LoVo (cell line): ENCODE results near the gene POLD3.
A peak's percentile ranks its signal among the peaks of the same experiment; 100 is the strongest.

Source experiments
- DNase-seq: peaks from one replicate; pipeline ENCODE4 v3.0.0-alpha.2; 2016; ENCODE audit warnings: low spot score

POLD3 gene, protein sequence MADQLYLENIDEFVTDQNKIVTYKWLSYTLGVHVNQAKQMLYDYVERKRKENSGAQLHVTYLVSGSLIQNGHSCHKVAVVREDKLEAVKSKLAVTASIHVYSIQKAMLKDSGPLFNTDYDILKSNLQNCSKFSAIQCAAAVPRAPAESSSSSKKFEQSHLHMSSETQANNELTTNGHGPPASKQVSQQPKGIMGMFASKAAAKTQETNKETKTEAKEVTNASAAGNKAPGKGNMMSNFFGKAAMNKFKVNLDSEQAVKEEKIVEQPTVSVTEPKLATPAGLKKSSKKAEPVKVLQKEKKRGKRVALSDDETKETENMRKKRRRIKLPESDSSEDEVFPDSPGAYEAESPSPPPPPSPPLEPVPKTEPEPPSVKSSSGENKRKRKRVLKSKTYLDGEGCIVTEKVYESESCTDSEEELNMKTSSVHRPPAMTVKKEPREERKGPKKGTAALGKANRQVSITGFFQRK

GRCh38 chr11:74592441-74593362 lies at the start of gene POLD3:
Gene POLD3 (plus strand): TSS chr11:74592582. CDS start chr11:74592659, 77 bp downstream.
- DNase-seq, result peak; percentile 87

- DNase-seq, result no peak
Measured at GRCh38 chr11:74543991-74544390, 48.4 kb upstream of the POLD3 start.

DNA sequence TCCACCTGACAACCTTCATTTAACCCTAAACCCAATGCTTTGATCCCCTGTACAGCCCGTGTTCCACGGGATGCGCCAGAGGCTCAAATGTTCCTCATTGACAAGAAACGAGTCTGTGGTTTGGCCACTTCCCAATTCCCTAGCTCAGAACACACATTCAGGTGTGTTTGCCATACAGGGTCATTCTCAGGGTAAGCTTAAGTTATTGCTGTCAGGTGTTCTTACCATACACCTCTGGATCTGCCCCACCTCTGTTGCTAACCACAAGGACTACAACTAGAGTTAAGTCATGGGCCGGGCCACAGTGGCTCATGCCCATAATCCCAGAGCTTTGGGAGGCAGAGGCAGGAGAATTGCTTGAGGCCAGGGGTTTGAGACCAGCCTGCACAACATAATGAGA lies 45.6 kb upstream of the POLD3 start:
- peak; percentile 64 for DNase-seq

- no peak for DNase-seq
Measured at GRCh38 chr11:74550991-74551753, 41.2 kb upstream of the POLD3 start.

GRCh38 chr11:74551754-74552145 lies 40.6 kb upstream of the POLD3 start:
- no peak for DNase-seq

- DNase-seq, result no peak
Measured at GRCh38 chr11:74557526-74557925, 34.9 kb upstream of the POLD3 start.

GRCh38 chr11:74559110-74559933 lies 33.1 kb upstream of the POLD3 start:
- DNase-seq, result no peak

- no peak for DNase-seq
Measured at GRCh38 chr11:74559934-74560309, 32.5 kb upstream of the POLD3 start.

- DNase-seq, result no peak
Measured at GRCh38 chr11:74566146-74566960, 26.0 kb upstream of the POLD3 start.

DNA sequence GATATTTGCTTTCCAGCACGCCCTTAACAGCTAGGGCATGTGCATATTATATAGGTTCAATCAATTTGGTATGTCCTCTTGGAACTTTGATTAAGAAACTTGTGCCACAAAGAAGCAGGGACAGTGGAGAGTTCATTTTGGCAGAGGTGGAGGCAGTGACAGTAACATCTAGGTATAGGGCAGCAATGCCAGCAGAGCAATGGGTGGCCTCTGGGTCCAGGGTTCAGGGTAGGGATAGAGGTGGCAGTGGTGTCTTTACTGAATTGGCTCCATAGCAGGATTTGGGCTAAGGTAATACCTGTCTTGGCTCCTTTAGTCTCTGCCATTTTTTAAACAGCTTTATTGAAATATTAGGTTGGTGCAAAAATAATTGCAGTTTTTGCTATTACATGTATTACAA lies 24.4 kb upstream of the POLD3 start:
- no peak for DNase-seq

- peak; percentile 61 for DNase-seq
Measured at GRCh38 chr11:74570266-74571061, 21.9 kb upstream of the POLD3 start.

DNA sequence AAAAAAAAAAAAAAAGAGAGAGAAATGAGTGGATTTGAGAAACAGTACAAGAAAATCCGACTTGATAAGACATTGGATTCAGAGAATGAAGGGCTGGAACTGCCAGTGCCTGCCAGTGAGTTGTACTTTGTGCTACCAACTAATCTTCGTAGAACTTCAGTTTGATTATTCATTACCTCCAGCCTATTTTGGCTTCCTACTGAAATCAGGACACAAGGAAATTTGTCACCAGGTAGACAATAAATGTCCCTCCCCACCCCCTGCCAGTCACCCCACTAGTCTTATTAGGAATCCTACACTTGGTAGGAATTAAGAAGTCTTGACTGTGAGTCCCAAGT lies 21.4 kb upstream of the POLD3 start:
- no peak for DNase-seq

- DNase-seq, result peak; percentile 58
Measured at GRCh38 chr11:74572349-74572748, 20.0 kb upstream of the POLD3 start.

- no peak for DNase-seq
Measured at GRCh38 chr11:74574563-74574962, 17.8 kb upstream of the POLD3 start.

GRCh38 chr11:74575999-74576398 lies 16.4 kb upstream of the POLD3 start:
- DNase-seq, result no peak

DNA sequence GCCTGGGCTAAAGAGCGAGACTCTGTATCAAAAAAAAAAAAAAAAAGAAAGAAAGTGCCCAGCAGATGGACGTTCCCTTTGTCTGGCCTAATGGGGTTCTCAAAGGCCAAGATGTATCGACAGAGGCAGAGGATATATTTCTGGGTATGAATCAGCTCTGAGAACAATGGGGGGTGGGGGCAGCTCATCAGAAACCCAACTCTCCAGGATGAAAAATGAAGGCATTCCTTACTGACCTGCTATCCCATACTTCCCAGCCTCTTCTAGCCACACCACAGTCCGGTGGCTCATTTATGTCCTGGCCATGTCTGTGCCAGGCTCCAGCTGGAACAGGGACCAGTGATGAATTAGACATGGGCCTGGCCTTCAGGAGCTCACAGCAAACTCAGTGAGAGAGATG lies 15.2 kb upstream of the POLD3 start:
- DNase-seq, result no peak

- DNase-seq, result no peak
Measured at GRCh38 chr11:74577624-74578396, 14.6 kb upstream of the POLD3 start.

GRCh38 chr11:74579577-74580270 lies 12.7 kb upstream of the POLD3 start:
- DNase-seq, result no peak
